Neuronal stem cell (in vitro differentiated cells): ENCODE data around the gene TMEM234.

Source experiments
- DNase-seq: peaks from one replicate; pipeline ENCODE4 v3.0.0-alpha.2; 2013; ENCODE audit warnings: low spot score
- H2AFZ ChIP-seq: one replicate; pipeline ENCODE4 v1.6.1; 2013; ENCODE audit warnings: mild to moderate bottlenecking, low read length, inconsistent platforms
- H2AK5ac ChIP-seq: 2 replicates; pipeline ENCODE4 v1.6.1; 2013; ENCODE audit warnings: low read depth, mild to moderate bottlenecking, inconsistent platforms, low read length, moderate library complexity, mixed read lengths
- H2BK120ac ChIP-seq: 2 replicates; pipeline ENCODE4 v1.6.1; 2013; ENCODE audit warnings: low read depth, mild to moderate bottlenecking, inconsistent platforms, low read length, moderate library complexity, mixed read lengths
- H2BK12ac ChIP-seq: one replicate; pipeline ENCODE4 v1.6.1; 2013; ENCODE audit warnings: low read length, inconsistent platforms
- H2BK15ac ChIP-seq: 2 replicates; pipeline ENCODE4 v1.6.1; 2013; ENCODE audit warnings: mild to moderate bottlenecking, low read length, inconsistent platforms, mixed read lengths
- H2BK5ac ChIP-seq: one replicate; pipeline ENCODE4 v1.6.1; 2013; ENCODE audit warnings: inconsistent platforms, mild to moderate bottlenecking, low read length, moderate library complexity
- H3K14ac ChIP-seq: one replicate; pipeline ENCODE4 v1.6.1; 2013; ENCODE audit warnings: low read length, inconsistent platforms
- H3K18ac ChIP-seq: 2 replicates; pipeline ENCODE4 v1.6.1; 2013; ENCODE audit warnings: low read length, inconsistent platforms
- H3K23ac ChIP-seq: 2 replicates; pipeline ENCODE4 v1.6.1; 2013; ENCODE audit warnings: low read depth, mild to moderate bottlenecking, mixed read lengths, low read length, inconsistent platforms; ENCODE audit not compliant: poor library complexity
- H3K27ac ChIP-seq: replicated peaks from 3 replicates; pipeline ENCODE4 v1.5.1; 2013; ENCODE audit warnings: low read length, inconsistent platforms
- H3K27me3 ChIP-seq, 3 experiments: 2 replicates each; pipeline ENCODE4 v1.6.1; 2013; ENCODE audit warnings: low read length in 3 of 3, mild to moderate bottlenecking in 2 of 3, inconsistent platforms in 1 of 3, low read depth in 1 of 3, mixed read lengths in 1 of 3, moderate library complexity in 1 of 3; ENCODE audit not compliant: control insufficient read depth in 3 of 3, insufficient read depth in 3 of 3
- H3K36me3 ChIP-seq, 2 donors: replicated peaks in 1 of 2; 2 replicates each; pipeline ENCODE4 v1.6.1; 2013; ENCODE audit warnings: low read length in 2 of 2; ENCODE audit not compliant: control insufficient read depth in 2 of 2, insufficient read depth in 2 of 2
- H3K4ac ChIP-seq: 2 replicates; pipeline ENCODE4 v1.6.1; 2013; ENCODE audit warnings: inconsistent platforms, mild to moderate bottlenecking, low read length, moderate library complexity
- H3K4me1 ChIP-seq, 2 donors: 1 replicate in 1 of 2; 2 replicates in 1 of 2; pipeline ENCODE4 v1.6.1; 2013; ENCODE audit warnings: low read length in 2 of 2, low read depth in 1 of 2; ENCODE audit not compliant: control insufficient read depth in 2 of 2, insufficient read depth in 1 of 2
- H3K4me2 ChIP-seq: one replicate; pipeline ENCODE4 v1.6.1; 2013; ENCODE audit warnings: mild to moderate bottlenecking, low read length, inconsistent platforms; ENCODE audit not compliant: insufficient read depth, poor library complexity, severe bottlenecking
- H3K4me3 ChIP-seq, 2 donors: 2 replicates each; pipeline ENCODE4 v1.5.1; 2013; ENCODE audit warnings: low read length in 2 of 2, mild to moderate bottlenecking in 2 of 2, inconsistent platforms in 1 of 2, moderate library complexity in 1 of 2
- H3K79me1 ChIP-seq: one replicate; pipeline ENCODE4 v1.6.1; 2013; ENCODE audit warnings: low read depth, mild to moderate bottlenecking, inconsistent platforms, low read length, moderate library complexity
- H3K9ac ChIP-seq: one replicate; pipeline ENCODE4 v1.6.1; 2013; ENCODE audit warnings: mild to moderate bottlenecking, low read depth, low read length, inconsistent platforms; ENCODE audit not compliant: poor library complexity
- H3K9me3 ChIP-seq, 2 donors: replicated peaks in 1 of 2; 2 replicates each; pipeline versions ENCODE3 to v1.6.1; 2013; ENCODE audit warnings: low read length in 2 of 2, mild to moderate bottlenecking in 2 of 2, inconsistent platforms in 1 of 2, low read depth in 1 of 2, mixed read lengths in 1 of 2, moderate library complexity in 1 of 2; ENCODE audit not compliant: control insufficient read depth in 2 of 2, insufficient read depth in 1 of 2
- H4K8ac ChIP-seq: one replicate; pipeline ENCODE4 v1.6.1; 2013; ENCODE audit warnings: low read depth, mild to moderate bottlenecking, inconsistent platforms, low read length, moderate library complexity
- H4K91ac ChIP-seq: one replicate; pipeline ENCODE4 v1.6.1; 2013; ENCODE audit warnings: low read length, low read depth, mild to moderate bottlenecking, inconsistent platforms; ENCODE audit not compliant: poor library complexity
- WGBS, 2 donors: extraction: QIAGEN DNeasy Blood & Tissue Kit; methylation state at CpG; one replicate each; pipeline ENCODE4 v1.1.7; 2013; ENCODE audit warnings: missing lambda C conversion rate in 2 of 2, mixed read lengths in 1 of 2; ENCODE audit not compliant: insufficient read length in 2 of 2, insufficient replicate concordance in 1 of 2; ENCODE audit errors: extremely low coverage in 2 of 2; 5-methylcytosine and 5-hydroxymethylcytosine counted together

Gene TMEM234

GRCh38 chr1:32220746-32221580 is 1.2 kb downstream of the TMEM234 start:
- Histone ChIP-seq H3K23ac (no peak overlapping the region), H2AK5ac (no peak overlapping the region), H3K79me1 (peaks cover 2% of the 10 kb centered on the region), H4K91ac (no peak overlapping the region), H3K14ac (no peak overlapping the region), H2BK12ac (no peak overlapping the region), H3K4me3 (peak overlapping the region; percentile 84 to 97), H2BK120ac (no peak overlapping the region), H3K18ac (no peak overlapping the region), H2AFZ (peak overlapping the region; percentile 98), H3K9ac (no peak overlapping the region), H3K27me3 (no peaks in the 10 kb centered on the region), H3K4me1 (peaks cover 10 to 15% of the 10 kb centered on the region in 2 donors), H2BK5ac (no peak overlapping the region), H3K4me2 (peak overlapping the region; percentile 66), H3K4ac (no peak overlapping the region), H3K27ac (no peak overlapping the region), H3K9me3 (no peaks in the 10 kb centered on the region), H4K8ac (no peak overlapping the region), H2BK15ac (no peak overlapping the region), H3K36me3 (peaks cover 24 to 52% of the 10 kb centered on the region in 2 donors)
- DNase-seq: no peak
- WGBS, 2 donors: no CpG with 5 or more reads among the region's 4 CpGs

GRCh38 chr1:32219022-32219421 is 3.1 kb downstream of the TMEM234 start:
- H3K14ac ChIP-seq: no peak overlapping the region
- H2AFZ ChIP-seq: no peak overlapping the region
- peaks cover 28 to 54% of the 10 kb centered on the region in 2 donors for H3K36me3 ChIP-seq
- H3K9ac ChIP-seq: no peak overlapping the region
- no peak overlapping the region for H2BK120ac ChIP-seq
- no peaks in the 10 kb centered on the region for H3K27me3 ChIP-seq
- H2BK12ac ChIP-seq: no peak overlapping the region
- H3K4ac ChIP-seq: no peak overlapping the region
- peaks cover 2% of the 10 kb centered on the region for H3K79me1 ChIP-seq
- no peak overlapping the region for H3K4me2 ChIP-seq
- H3K9me3 ChIP-seq: peaks cover 0 to 1% of the 10 kb centered on the region in 2 donors
- H3K23ac ChIP-seq: no peak overlapping the region
- H4K91ac ChIP-seq: no peak overlapping the region
- H3K18ac ChIP-seq: no peak overlapping the region
- H3K4me3 ChIP-seq: no peak overlapping the region
- H4K8ac ChIP-seq: no peak overlapping the region
- WGBS, 2 donors: no CpG with 5 or more reads among the region's 7 CpGs
- no peak overlapping the region for H2AK5ac ChIP-seq
- no peak overlapping the region for H2BK5ac ChIP-seq
- DNase-seq: no peak
- no peak overlapping the region for H2BK15ac ChIP-seq
- H3K27ac ChIP-seq: no peak overlapping the region
- H3K4me1 ChIP-seq: peaks cover 10 to 15% of the 10 kb centered on the region in 2 donors

- no peak overlapping the region for H4K8ac ChIP-seq
- no peaks in the 10 kb centered on the region for H3K27me3 ChIP-seq
- H3K4me3 ChIP-seq: no peak overlapping the region
- no peak for DNase-seq
- H3K79me1 ChIP-seq: no peaks in the 10 kb centered on the region
- H3K4me1 ChIP-seq: peaks cover 7 to 10% of the 10 kb centered on the region in 2 donors
- H2AFZ ChIP-seq: no peak overlapping the region
- H2BK12ac ChIP-seq: no peak overlapping the region
- no peak overlapping the region for H3K4ac ChIP-seq
- no peak overlapping the region for H3K4me2 ChIP-seq
- H2BK120ac ChIP-seq: no peak overlapping the region
- H2AK5ac ChIP-seq: no peak overlapping the region
- no peak overlapping the region for H3K9ac ChIP-seq
- H4K91ac ChIP-seq: no peak overlapping the region
- no peak overlapping the region for H3K18ac ChIP-seq
- H2BK5ac ChIP-seq: no peak overlapping the region
- H3K36me3 ChIP-seq: peaks cover 22 to 50% of the 10 kb centered on the region in 2 donors
- no peak overlapping the region for H2BK15ac ChIP-seq
- H3K27ac ChIP-seq: no peak overlapping the region
- no peak overlapping the region for H3K14ac ChIP-seq
- WGBS, 2 donors: no CpG with 5 or more reads among the region's 5 CpGs
- peaks cover 0 to 1% of the 10 kb centered on the region in 2 donors for H3K9me3 ChIP-seq
- H3K23ac ChIP-seq: no peak overlapping the region
These were observed 5.6 kb downstream of the TMEM234 start for GRCh38 chr1:32216566-32216965.

- H3K4ac ChIP-seq: no peak overlapping the region
- DNase-seq: no peak
- H2AK5ac ChIP-seq: no peak overlapping the region
- WGBS, 2 donors: no CpG with 5 or more reads among the region's 10 CpGs
- H3K4me1 ChIP-seq: peaks cover 3% of the 10 kb centered on the region in 2 donors
- H2BK5ac ChIP-seq: no peak overlapping the region
- H3K14ac ChIP-seq: no peak overlapping the region
- no peak overlapping the region for H3K9ac ChIP-seq
- H3K27ac ChIP-seq: no peak overlapping the region
- peak overlapping the region; percentile 18 for H3K23ac ChIP-seq
- H4K8ac ChIP-seq: no peak overlapping the region
- no peaks in the 10 kb centered on the region for H3K79me1 ChIP-seq
- peaks cover 0 to 1% of the 10 kb centered on the region in 2 donors for H3K9me3 ChIP-seq
- no peak overlapping the region for H4K91ac ChIP-seq
- no peak overlapping the region for H3K4me2 ChIP-seq
- no peak overlapping the region for H2BK120ac ChIP-seq
- no peaks in the 10 kb centered on the region for H3K27me3 ChIP-seq
- H2BK15ac ChIP-seq: no peak overlapping the region
- H2BK12ac ChIP-seq: no peak overlapping the region
- H3K18ac ChIP-seq: no peak overlapping the region
- no peak overlapping the region for H3K4me3 ChIP-seq
- H3K36me3 ChIP-seq: peaks cover 22 to 50% of the 10 kb centered on the region in 2 donors
- H2AFZ ChIP-seq: no peak overlapping the region
These were observed 6.3 kb downstream of the TMEM234 start for GRCh38 chr1:32215629-32216480.
